Uterus (tissue), 4 donors: ENCODE results near the gene KASH5. TPM values are rescaled to one million over a fixed set of nuclear protein-coding genes. Genes with fewer than 3 reads are reported as not detected.
"Not testable (repeated sequence)": the region's sequence is repeated elsewhere in the genome, so short reads cannot be mapped to it uniquely, and the experiment has no call there.

Source experiments
- DNase-seq, 2 donors: peaks; one replicate each; pipeline ENCODE4 v3.0.0-alpha.2; 2019 to 2020
- H3K27ac ChIP-seq, 2 donors: fragments of 200-600 bp; sonication (generic); 1 replicate in 1 of 2; 2 replicates in 1 of 2; pipeline ENCODE4 v1.5.1; 2016 to 2018
- H3K27me3 ChIP-seq, 2 donors: fragments of 200-600 bp; sonication (generic); one replicate each; pipeline ENCODE4 v1.5.1; 2018 to 2019; ENCODE audit warnings: control low read depth in 1 of 2
- H3K36me3 ChIP-seq, 2 donors: fragments of 200-600 bp; sonication (generic); one replicate each; pipeline ENCODE4 v1.5.1; 2019; ENCODE audit warnings: control low read depth in 1 of 2
- H3K4me1 ChIP-seq, 2 donors: fragments of 200-600 bp; sonication (generic); one replicate each; pipeline ENCODE4 v1.5.1; 2018 to 2019; ENCODE audit warnings: control low read depth in 1 of 2
- H3K4me3 ChIP-seq, 2 donors: fragments of 200-600 bp; sonication (generic); 1 replicate in 1 of 2; 2 replicates in 1 of 2; pipeline ENCODE4 v1.5.1; 2018 to 2019; ENCODE audit warnings: mild to moderate bottlenecking in 1 of 2
- H3K9me3 ChIP-seq, 2 donors: fragments of 200-600 bp; sonication (generic); one replicate each; pipeline ENCODE4 v1.5.1; 2019; ENCODE audit warnings: control low read depth in 1 of 2
- POLR2A ChIP-seq, 2 donors: fragments of 450-650 bp; IDR thresholded peaks; one replicate each; pipeline ENCODE4 v1.6.1; 2016; ENCODE audit warnings: antibody characterized with exemption in 2 of 2, mild to moderate bottlenecking in 1 of 2, moderate library complexity in 1 of 2
- intact Hi-C: fragments of 100-400 bp; cut with DNase I; formaldehyde crosslinking; loops from one replicate; pipeline ENCODE4 v1.15.1; 2023; ENCODE audit warnings: low total_unique reads
- total RNA-seq, 4 donors: library from RNA; depleted of rRNA in 3 of 4; stranded (reverse); fragments of >200 nt in 3 of 4; gene quantifications; one replicate each; pipeline versions ENCODE4 v1.1.0 to v1.2.4, GENCODE V29; 2014 to 2023
- TF ChIP-seq, protein P1 (sequence below), 4 experiments: fragments of 200-600 bp in 2 of 4; fragments of 450-650 bp in 2 of 4; sonication (generic) in 2 of 4; IDR thresholded peaks; one replicate each; pipeline ENCODE4 v1.5.1; 2016 to 2019; ENCODE audit warnings: antibody characterized with exemption in 4 of 4, mild to moderate bottlenecking in 2 of 4, moderate library complexity in 1 of 4
- donor health status: DM: yes; HTN: yes; CAD: no.

KASH5 gene
- total RNA-seq, 4 donors from 2014 or later, result 0.55 TPM; not detected in 3

- no peaks in the 10 kb centered on the region for H3K36me3 ChIP-seq
- H3K4me3 ChIP-seq, result no peak overlapping the region
- no peak for DNase-seq
- peak overlapping the region; percentile 74 to 99 for H3K27ac ChIP-seq
- H3K4me1 ChIP-seq, result peaks cover 2 to 5% of the 10 kb centered on the region in 2 donors
- intact Hi-C loops, result no loop called here
- no peaks in the 10 kb centered on the region for H3K9me3 ChIP-seq
- H3K27me3 ChIP-seq, result no peaks in the 10 kb centered on the region
- TF ChIP-seq, protein P1, sequence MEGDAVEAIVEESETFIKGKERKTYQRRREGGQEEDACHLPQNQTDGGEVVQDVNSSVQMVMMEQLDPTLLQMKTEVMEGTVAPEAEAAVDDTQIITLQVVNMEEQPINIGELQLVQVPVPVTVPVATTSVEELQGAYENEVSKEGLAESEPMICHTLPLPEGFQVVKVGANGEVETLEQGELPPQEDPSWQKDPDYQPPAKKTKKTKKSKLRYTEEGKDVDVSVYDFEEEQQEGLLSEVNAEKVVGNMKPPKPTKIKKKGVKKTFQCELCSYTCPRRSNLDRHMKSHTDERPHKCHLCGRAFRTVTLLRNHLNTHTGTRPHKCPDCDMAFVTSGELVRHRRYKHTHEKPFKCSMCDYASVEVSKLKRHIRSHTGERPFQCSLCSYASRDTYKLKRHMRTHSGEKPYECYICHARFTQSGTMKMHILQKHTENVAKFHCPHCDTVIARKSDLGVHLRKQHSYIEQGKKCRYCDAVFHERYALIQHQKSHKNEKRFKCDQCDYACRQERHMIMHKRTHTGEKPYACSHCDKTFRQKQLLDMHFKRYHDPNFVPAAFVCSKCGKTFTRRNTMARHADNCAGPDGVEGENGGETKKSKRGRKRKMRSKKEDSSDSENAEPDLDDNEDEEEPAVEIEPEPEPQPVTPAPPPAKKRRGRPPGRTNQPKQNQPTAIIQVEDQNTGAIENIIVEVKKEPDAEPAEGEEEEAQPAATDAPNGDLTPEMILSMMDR (IDR thresholded peaks at IDR 0.05), result no peak
- no peak for TF ChIP-seq POLR2A (IDR thresholded peaks at IDR 0.05)
These were observed 67.7 kb downstream of the KASH5 start for GRCh38 chr19:49455773-49456172.

DNA sequence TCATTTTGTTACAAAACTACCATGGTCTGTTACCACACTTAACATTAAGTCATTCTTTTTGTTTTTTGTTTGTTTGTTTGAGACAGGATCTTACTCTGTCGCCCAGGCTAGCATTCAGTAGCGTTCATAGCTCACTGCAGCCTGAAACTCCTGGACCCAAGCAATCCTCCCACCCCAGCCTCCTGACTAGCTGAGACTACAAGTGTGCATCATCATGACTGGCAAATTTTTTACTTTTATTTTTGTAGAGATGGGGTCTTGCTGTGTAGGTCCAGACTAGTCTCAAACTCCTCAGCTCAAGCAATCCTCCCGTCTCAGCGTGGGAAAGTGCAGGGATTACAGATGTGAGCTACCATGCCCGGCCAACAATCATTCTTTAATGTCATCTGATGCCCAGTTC is 68.3 kb downstream of the KASH5 start:
- DNase-seq, result no peak
- intact Hi-C loops, result no loop called here
- Histone ChIP-seq H3K27ac (peak overlapping the region; percentile 74 to 99), H3K4me1 (peaks cover 2 to 5% of the 10 kb centered on the region in 2 donors), H3K9me3 (no peaks in the 10 kb centered on the region), H3K36me3 (no peaks in the 10 kb centered on the region), H3K4me3 (no peak overlapping the region), H3K27me3 (no peaks in the 10 kb centered on the region)
- TF ChIP-seq, protein P1 (IDR thresholded peaks at IDR 0.05), result no peak
- no peak for TF ChIP-seq POLR2A (IDR thresholded peaks at IDR 0.05)

DNA sequence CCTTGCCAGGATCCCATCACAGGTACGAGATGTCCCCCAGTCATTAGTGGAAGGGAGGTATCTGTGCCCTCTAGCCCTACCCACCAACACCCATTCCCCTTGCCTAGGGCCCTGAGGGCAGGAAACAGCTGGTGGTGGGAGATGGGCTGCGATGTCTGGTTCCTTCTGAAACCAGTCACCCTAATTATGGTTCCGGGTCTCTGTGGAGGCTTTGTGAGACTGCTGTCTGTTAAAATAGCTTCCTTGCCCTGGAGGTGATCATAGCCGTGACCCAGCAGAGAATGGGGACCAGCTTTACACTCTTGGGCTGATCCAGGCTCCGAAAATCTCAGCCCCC is 70.5 kb downstream of the KASH5 start:
- intact Hi-C loops, result no loop called here
- H3K4me1 ChIP-seq, result peaks cover 2 to 5% of the 10 kb centered on the region in 2 donors

DNA sequence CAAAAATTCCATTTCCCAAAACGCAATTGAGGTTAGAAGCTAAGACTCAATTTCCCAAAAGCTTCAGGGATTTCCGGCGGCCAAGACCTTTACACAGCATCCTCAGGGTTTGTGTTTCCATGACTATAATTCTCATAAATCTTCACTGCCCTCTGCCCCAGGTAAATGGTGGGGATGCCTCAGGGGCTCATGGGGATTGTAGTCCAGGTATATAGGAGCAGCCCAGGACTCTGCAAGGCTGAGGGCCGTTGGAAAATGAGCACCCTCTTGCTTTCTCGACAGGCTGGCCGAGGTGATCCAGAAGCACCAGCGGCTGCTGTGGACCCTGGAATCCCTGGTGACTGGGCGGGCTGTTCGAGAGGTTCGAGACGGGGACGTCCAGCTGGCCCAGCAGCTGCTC is 71.3 kb downstream of the KASH5 start:
- TF ChIP-seq POLR2A (IDR thresholded peaks at IDR 0.05), result no peak
- TF ChIP-seq, protein P1 (IDR thresholded peaks at IDR 0.05), result no peak
- Histone ChIP-seq H3K27ac (no peak overlapping the region), H3K4me1 (peaks cover under 1 to 2% of the 10 kb centered on the region in 2 donors), H3K4me3 (no peak overlapping the region), H3K9me3 (no peaks in the 10 kb centered on the region), H3K36me3 (no peaks in the 10 kb centered on the region), H3K27me3 (no peaks in the 10 kb centered on the region)
- DNase-seq, result no peak
- intact Hi-C loops, result no loop called here

More for the DNA sequence above, 70.5 kb downstream of the KASH5 start:
- H3K27me3 ChIP-seq, result no peaks in the 10 kb centered on the region
- no peak for DNase-seq
- peak overlapping the region; percentile 41 to 99 for H3K27ac ChIP-seq
- no peak for TF ChIP-seq POLR2A (IDR thresholded peaks at IDR 0.05)
- TF ChIP-seq, protein P1 (IDR thresholded peaks at IDR 0.05), result no peak
- H3K36me3 ChIP-seq, result no peaks in the 10 kb centered on the region
- H3K9me3 ChIP-seq, result no peaks in the 10 kb centered on the region
- no peak overlapping the region for H3K4me3 ChIP-seq

- H3K4me3 ChIP-seq, H3K9me3 ChIP-seq, H3K27me3 ChIP-seq, H3K36me3 ChIP-seq, H3K4me1 ChIP-seq, intact Hi-C loops, H3K27ac ChIP-seq, DNase-seq: not testable (repeated sequence)
These were observed 73.1 kb downstream of the KASH5 start for GRCh38 chr19:49461130-49461529.

GRCh38 chr19:49461656-49462055 is 73.6 kb downstream of the KASH5 start:
- Histone ChIP-seq H3K27ac (no peak overlapping the region), H3K4me1 (peaks cover 0 to 2% of the 10 kb centered on the region in 2 donors), H3K27me3 (no peaks in the 10 kb centered on the region), H3K36me3 (no peaks in the 10 kb centered on the region), H3K9me3 (no peaks in the 10 kb centered on the region), H3K4me3 (no peak overlapping the region)
- no peak for TF ChIP-seq POLR2A (IDR thresholded peaks at IDR 0.05)
- no peak for DNase-seq
- intact Hi-C loops, result no loop called here
